GM18520 (cell line): Measurements from ENCODE around the gene TAS2R31.
"Not testable (repeated sequence)": the region's sequence is repeated elsewhere in the genome, so short reads cannot be mapped to it uniquely, and the experiment has no call there.

Experiments used
- ATAC-seq: cut with Tn5 transposase; IDR thresholded peaks from one replicate; pipeline ENCODE4 v1.9.1; 2021; ENCODE audit not compliant: unreplicated experiment

The TAS2R31 gene, protein sequence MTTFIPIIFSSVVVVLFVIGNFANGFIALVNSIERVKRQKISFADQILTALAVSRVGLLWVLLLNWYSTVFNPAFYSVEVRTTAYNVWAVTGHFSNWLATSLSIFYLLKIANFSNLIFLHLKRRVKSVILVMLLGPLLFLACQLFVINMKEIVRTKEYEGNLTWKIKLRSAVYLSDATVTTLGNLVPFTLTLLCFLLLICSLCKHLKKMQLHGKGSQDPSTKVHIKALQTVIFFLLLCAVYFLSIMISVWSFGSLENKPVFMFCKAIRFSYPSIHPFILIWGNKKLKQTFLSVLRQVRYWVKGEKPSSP

DNA sequence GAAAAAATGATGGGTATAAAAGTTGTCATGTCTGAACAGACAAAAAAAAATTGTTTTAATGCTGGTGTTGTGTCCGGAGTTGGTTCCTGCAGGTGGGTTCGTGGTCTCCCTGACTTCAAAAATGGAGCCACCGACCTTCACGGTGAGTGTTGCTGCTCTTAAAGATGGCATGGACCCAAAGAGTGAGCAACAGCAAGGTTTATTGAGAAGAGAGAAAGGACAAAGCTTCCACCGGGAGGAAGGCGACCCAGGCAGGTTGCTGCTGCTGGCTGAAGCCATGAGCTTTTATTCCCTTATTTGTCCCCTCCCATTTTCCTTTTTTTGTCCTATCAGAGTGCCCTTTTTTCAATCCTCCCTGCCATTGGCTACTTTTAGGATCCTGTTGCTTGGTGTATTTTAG lies at the start of gene TAS2R31:
TAS2R31 (minus strand) TSS at position 101 of the 400 bp plus-strand sequence; CDS start at position 29, 72 bp downstream.
- no peak for ATAC-seq

DNA sequence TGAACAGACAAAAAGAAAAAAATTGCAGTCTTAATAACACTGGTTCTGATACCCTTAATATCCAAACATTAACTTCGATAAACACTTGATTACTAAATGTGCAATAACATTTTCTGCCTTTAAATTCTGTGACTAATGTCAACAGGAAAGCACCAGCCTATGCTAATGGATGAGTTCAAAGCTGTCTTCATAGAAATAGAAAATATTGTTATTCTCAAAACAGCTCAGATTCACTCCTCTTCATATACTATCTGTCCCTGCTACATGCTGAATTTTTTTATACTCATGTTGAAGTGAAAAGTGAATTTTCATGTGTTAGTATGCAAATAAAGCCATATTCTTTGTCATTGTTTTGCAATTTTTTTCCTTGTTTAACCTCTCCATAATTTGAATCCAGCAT lies 47.0 kb upstream of the TAS2R31 start:
- no peak for ATAC-seq

DNA sequence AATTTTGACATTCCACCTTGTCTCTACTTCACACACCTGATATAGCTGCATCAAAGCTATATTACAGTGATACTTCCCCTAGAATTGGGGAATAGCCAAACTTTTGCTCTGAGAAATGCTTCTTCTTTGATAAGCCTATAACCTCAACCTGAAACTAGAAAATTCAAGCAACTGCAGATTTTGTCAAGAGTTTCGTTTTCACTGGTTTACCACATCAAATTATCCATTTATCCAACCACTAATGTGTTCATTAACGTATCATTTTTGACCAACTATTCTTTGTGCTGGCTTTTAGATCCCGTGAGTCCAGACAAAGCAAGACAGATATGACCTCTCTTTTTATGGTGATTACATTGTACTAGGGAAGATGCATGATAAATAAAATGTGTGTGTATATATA lies 44.4 kb upstream of the TAS2R31 start:
- no peak for ATAC-seq

DNA sequence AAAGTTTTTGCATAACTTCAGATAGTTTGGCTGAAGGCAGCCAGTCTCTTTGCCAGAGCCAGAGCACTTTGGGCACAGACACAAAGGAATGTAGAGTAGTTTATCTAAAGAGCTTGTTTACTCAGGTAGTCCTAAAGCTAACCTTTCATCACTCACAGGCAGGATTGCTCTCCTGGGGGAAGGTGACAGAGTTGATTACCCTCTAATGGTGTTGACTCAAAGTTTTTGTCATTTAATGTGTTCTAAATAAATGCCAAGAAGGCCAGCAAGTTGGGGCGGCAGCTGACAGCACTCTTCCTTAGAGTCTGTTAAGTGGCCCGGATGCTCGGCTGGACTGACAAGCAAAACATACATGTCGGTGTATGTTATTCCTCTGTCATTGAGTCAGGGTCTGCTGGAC lies 40.2 kb upstream of the TAS2R31 start:
- ATAC-seq: no peak

DNA sequence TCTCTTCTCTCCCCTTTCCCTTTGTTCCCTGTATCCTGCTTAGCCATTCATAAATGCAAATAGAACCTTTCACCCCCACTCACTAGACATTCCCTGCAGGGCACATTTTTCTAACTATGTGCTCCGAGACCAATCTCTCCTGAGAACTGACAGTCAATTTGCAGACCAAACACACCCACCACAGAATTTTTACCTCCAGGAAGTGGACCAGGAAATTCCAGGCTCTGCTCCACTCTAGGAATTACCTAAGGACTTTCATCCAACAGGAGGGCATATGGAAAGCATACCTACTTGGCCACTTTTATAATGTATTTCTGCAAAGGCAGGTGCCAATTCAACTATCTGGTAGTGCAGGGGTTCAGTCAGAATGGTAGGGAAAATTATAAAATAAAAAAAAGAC lies 39.8 kb upstream of the TAS2R31 start:
- ATAC-seq: no peak

DNA sequence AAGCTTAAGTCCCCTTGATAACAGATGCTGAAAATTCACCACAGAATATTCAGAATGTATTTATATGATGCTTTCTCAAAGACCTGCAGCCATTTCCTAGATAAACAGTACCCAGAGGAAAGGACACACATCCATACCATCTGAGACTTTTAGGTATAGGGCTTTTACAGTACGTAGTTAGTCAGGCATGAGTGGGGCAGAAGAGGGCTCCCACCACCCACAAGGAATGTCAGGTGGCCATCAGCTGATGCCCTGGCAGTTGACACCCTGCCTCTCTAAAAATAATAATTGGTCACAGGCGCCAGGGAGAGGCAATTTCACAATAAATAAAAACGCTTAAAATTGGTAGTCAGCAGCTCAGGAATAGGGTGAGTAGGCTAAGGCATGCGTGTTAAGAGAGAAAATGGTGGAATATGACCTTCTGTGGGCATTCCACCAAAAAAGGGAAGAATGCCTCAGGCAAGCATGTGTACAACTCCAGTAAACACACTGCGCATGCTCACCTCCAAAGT lies 38.7 kb upstream of the TAS2R31 start:
- ATAC-seq: no peak

DNA sequence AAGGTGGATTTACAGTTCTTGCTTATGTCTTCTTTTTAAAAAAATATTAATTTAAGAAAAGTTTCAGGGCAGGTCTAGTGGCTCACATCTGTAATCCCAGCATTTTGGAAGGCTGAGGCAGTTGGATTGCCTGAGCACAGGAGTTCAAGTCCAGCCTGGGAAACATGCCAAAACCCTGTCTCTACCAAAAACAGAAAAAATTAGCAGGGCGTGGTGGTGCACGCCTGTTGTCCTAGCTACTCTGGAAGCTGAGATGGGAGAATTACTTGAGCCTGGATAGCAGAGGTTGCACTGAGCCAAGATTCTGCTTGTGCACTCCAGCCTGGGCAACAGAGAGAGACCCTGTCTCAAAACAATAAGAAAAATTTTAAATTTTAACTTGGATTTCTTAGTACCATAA lies 36.3 kb upstream of the TAS2R31 start:
- ATAC-seq: no peak

DNA sequence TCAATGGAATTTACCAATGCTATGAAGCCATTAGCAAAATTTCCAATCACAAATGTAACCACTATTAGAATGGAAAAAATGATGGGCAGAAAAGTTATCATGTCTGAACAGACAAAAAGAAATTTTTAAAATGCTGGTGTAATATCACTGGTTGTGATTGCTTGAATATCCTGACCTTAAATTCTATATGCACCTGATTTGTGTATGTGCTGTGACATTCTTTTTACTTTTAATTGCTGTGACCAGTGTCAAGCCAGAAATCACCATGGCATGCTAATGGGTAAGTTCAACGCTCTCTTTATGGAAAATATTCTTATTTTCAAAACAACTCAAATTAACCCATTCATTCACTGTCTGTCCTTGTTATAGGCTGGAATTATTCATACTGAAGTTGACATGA lies 31.0 kb upstream of the TAS2R31 start, which contains the start of gene TAS2R46:
TAS2R46 (minus strand) TSS at position 101 of the 400 bp plus-strand sequence; CDS start at position 101, 0 bp downstream.
- not testable (repeated sequence) for ATAC-seq

DNA sequence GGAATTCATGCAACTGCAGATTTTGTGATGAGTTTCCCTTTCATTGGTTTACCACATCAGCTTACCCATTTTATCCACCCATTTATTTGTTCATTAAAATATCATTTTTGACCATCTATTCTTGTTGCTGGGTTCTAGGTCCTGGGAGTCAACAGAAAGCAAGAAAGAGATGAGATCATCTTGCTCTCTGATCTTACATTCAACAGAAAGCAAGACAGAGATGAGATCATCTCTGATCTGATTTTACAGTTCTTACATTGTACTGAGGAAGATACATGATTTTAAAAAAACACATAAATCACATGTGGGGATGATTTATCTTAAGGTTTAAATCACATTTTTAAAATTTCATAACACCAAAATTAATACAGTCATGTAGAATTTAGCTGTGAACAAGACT lies 28.6 kb upstream of the TAS2R31 start:
- no peak for ATAC-seq

DNA sequence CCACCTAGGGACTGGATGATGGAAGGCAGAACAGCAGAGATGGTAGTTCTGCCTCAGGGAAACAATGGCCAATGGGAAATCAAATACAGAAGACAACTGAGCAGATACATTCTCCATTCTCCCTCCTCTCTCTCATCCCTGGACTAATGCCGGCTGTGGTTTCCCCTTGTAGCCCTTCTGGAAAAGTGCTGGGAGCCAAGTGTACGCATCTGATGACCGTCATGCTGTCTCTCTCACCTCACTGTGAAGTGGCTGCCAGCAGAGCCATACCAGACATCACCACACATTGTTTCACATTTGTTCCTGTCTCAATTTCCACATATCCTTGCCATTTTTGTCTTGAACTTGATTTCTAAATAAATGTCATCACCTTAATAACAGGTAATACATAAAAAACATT lies 27.8 kb upstream of the TAS2R31 start:
- ATAC-seq: no peak

DNA sequence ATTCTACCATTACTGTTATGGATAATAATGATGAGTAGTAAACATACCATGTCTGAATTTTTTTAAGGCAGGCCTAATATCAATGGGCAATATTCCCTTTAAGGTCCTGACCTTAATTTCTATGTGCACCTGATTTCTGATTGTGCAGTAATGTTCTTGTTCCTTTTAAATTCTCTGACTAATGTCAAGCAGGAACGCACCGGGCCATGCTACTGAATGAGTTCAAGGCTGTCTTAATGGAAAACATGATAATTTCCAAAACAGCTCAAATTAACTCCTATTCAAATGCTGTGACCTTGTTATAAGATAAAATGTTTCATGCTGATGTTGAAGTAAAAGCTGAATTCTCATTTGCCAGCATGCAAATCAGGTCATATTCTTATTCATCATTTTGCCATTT lies 24.1 kb upstream of the TAS2R31 start:
- no peak for ATAC-seq

DNA sequence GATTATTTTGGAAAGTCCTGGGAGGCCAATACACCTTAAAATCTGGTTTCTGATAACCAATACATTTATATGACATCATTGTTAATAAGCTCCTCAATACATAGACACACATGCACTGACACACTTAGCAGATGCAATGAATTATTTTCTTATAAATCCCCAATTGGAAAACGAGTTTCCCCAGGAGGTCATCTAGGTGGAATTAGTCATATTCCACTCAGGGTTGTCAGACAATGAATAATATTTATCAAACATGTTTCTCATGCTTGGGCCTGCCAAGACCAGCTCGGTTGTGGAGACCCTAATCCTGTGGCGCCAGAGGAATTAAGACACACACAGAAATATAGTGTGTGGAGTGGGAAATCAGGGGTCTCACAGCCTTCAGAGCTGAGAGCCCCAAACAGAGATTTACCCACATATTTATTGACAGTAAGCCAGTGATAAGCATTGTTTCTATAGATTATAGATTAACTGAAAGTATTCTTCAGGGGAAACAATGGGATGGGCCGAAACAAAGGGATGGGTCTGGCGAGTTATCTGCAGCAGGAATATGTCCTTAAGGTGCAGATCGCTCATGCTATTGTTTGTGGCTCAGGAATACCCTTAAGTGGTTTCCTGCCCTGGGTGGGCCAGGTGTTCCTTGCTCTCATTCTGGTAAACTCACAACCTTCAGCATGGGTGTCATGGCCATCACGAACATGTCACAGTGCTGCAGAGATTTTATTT lies 18.8 kb upstream of the TAS2R31 start:
- not testable (repeated sequence) for ATAC-seq

DNA sequence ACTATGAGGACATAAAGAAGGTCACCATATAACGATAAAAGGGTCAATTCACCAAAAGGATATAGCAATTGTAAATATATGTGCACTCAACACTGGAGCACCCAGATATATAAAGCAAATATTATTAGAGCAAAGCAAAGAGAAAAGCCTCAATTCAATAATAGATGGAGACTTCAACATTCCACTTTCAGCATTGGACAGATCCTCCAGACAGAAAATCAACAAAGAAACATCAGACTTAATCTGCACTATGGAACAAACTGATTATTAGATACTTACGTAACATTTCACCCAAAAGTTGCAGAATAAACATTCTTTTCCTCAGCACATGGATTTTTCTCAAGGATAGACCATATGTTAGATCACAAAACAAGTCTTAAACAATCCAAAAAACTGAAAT lies 10.2 kb upstream of the TAS2R31 start:
- ATAC-seq: not testable (repeated sequence)

DNA sequence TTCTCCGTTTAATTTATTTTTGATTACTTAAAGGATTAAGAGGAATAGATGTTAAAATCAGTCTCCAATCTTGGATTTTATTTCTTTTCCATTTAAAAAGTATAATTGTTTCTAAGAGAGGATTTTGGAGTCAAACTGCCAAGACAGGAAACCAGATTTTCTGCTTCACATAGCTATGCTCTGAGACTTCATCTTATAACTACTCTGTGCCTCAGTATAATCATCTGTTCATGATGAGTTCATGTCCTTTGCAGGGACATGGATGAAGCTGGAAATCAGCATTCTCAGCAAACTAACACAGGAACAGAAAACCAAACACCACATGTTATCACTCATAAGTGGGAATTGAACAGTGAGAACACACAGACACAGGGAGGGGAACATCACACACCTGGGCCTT lies 9.0 kb upstream of the TAS2R31 start:
- ATAC-seq: no peak

DNA sequence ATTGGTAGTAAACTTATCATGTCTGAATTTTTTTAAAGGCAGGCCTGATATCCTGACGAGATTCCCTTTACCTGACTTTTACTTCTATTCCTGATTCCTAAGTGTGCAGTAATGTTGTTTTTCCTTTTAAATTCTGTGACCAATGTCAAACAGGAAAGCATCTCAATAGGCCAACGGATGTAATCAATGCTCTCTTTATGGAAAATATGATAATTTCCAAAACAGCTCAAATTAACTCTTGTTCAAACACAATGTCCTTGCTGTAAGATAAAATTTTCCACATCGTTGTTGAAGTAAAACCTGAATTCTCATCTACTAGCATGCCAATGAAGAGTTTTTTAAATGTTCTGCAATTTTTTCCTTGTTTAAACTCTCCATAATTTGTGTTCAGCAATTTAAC lies 8.0 kb upstream of the TAS2R31 start:
- ATAC-seq: no peak

DNA sequence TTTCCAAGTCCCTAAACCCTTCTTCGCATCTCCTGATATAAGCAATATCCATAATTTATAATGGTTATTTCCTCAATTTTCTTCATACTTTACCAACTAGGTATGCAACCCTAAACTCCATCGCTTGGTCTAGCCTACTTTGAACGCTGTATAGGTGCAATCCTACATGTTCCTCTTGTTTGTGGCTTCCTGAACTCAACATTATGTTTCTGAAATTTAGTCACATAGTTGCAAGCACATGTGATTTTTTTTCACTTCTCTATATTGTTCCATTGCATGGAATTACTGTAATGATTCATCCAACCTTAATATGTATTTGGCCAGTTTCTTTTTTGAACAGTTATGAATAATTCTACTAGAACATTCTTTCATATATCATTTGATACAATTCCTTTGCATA lies 2.8 kb upstream of the TAS2R31 start:
- not testable (repeated sequence) for ATAC-seq

DNA sequence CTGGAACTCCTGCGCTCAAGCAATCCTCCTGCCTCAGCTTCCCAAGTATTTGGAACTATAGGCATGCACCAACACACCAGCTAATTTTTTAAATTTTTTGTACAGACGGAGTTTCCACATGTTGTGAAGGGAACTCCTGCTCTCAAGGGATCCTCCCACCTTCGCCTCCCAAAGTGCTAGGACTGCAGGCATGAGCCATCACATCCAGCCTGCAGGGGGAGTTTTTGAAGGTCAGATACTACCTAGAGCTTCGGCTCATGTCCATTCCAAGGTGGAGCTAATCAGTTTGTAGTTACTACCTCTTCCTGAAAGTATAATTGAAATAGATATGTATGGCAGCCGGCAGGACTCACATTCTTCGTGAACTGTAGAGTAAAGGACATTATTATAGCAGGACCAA lies 5.1 kb downstream of the TAS2R31 start:
- no peak for ATAC-seq

DNA sequence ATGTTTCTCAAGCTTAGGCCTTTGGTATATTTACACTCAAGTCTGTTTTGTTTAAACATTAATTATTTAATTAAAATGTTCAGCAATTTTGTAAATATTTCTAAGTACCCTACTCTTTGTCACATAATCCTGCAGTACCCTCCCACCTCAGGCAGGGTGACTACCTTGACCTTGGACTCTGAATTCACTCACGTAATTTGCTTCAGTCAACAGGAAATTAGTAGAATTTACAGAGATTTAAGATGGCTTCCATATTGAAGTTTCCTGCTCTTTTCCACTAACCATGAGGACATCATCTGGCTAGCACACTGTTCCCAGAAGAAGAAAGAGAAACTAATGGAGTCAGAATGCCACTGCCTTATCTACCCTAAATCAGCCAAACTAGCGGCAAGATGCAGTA lies 7.8 kb downstream of the TAS2R31 start:
- ATAC-seq: no peak

DNA sequence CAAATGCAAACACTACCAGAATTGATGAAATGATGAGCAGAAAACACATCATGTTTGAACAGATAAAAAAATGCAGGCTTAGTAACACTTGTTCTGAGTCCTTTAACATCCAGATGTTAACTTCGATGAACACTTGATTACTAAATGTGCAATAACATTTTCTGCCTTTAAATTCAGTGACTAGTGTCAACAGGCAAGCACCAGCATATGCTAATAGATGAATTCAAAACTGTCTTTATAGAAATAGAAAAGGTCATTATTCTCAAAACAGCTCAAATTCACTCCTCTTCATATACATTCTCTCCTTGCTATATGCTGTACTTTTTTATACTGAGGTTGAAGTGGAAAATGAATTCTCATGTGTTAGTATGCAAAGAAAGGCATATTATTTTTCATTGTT lies 8.7 kb downstream of the TAS2R31 start, which contains the start of gene TAS2R19:
TAS2R19 (minus strand) TSS at position 101 of the 400 bp plus-strand sequence; CDS start at position 52, 49 bp downstream.
- ATAC-seq: no peak

DNA sequence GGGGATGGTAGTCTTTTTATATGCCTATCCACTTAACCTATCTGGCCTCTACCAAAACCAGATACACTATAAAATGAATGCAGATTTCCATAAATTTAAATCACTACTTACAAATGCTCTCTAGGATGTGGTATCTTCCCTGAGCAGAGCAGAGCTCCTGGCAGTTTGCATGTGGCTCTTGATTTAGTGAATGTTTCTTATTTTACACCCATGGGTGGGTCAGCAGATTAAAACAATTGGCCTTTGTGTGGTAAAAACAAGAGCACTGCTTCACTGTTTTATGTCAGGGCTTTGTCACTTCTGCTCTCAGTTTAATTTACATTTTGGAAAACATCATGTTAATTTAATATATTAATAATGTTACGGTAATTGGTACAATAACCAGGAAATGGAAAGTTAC lies 14.3 kb downstream of the TAS2R31 start:
- ATAC-seq: no peak

DNA sequence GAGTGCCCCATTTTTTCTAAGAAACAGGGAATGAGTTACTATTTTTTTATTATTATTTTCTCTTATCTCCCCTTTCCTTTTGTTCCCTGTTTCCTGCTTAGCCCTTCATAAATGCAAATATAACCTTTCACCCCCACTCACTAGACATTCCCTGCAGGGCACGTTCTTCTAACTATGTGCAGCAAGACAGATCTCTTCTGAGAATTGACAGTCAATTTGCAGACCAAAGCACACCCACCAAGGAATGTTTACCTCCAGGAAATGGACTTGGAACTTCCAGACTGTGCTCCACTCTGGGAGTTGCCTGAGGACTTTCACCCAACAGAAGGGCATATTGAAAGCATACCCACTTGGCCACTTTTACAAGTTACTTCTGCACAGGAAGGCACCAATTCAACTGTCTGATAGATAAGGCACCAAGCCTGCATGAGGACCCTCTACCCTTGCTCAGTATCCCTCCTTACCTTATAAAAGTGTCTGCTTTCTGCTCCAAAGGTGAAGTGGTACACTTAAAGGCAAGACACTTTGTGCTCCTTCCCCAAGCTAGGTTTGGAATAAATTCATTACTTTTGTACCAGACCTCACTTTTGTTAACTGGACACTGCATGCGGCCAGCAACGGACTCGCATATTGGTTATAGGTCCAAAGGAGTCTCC lies 15.3 kb downstream of the TAS2R31 start:
- ATAC-seq: no peak

DNA sequence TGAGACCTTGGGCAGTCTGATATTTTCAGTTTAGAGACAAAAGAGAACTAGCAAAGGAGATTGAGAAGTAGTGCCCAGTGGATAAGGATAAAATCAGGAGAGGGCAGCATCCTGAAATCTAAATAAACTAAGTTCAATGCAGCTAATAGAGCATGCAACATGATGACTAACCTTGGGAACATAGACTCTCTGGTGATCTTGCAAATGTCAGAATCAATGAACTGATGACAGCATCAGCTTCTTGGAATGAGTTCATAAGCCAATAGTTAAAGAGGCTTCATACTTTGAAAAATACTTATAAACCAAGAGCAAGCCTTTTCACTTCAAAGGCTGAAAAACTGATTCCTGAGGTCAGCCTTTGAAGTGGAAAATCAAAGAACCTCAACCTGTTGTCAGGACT lies 17.0 kb downstream of the TAS2R31 start:
- no peak for ATAC-seq
